ENCODE measurements around the gene MEF2C.

The MEF2C gene

GRCh38 chr5:88829054-88829453 is 53.9 kb downstream of the MEF2C start:
- no peak overlapping the region for H3K4me3 Mint-ChIP-seq
- peaks cover 29% of the 10 kb centered on the region for H3K4me1 Mint-ChIP-seq
- H3K9me3 Mint-ChIP-seq, result no peaks in the 10 kb centered on the region
- DNase-seq, result no peak
- H3K27ac Mint-ChIP-seq, result peak overlapping the region; percentile 60
- H3K27me3 Mint-ChIP-seq (ENCODE audit: low read depth, poor library complexity), result peaks cover 2% of the 10 kb centered on the region
- no peaks in the 10 kb centered on the region for H3K36me3 Mint-ChIP-seq (ENCODE audit: low read depth)
- no peak for TF ChIP-seq CTCF (IDR thresholded peaks at IDR 0.05)

GRCh38 chr5:88827997-88828396 is 55.0 kb downstream of the MEF2C start:
- Mint-ChIP-seq H3K4me1 (peaks cover 29% of the 10 kb centered on the region), H3K36me3 (ENCODE audit: low read depth) (no peaks in the 10 kb centered on the region), H3K4me3 (no peak overlapping the region), H3K9me3 (no peaks in the 10 kb centered on the region), H3K27me3 (ENCODE audit: low read depth, poor library complexity) (no peaks in the 10 kb centered on the region), H3K27ac (no peak overlapping the region)
- TF ChIP-seq CTCF (IDR thresholded peaks at IDR 0.05), result no peak
- DNase-seq, result no peak

- DNase-seq, result no peak
- Mint-ChIP-seq H3K36me3 (ENCODE audit: low read depth) (no peaks in the 10 kb centered on the region), H3K27ac (peak overlapping the region; percentile 95), H3K9me3 (no peaks in the 10 kb centered on the region), H3K4me1 (peaks cover 29% of the 10 kb centered on the region), H3K27me3 (ENCODE audit: low read depth, poor library complexity) (no peaks in the 10 kb centered on the region), H3K4me3 (no peak overlapping the region)
- no peak for TF ChIP-seq CTCF (IDR thresholded peaks at IDR 0.05)
These were observed 56.1 kb downstream of the MEF2C start for GRCh38 chr5:88826646-88827585.

- Mint-ChIP-seq H3K4me3 (no peak overlapping the region), H3K4me1 (peaks cover 29% of the 10 kb centered on the region), H3K27me3 (ENCODE audit: low read depth, poor library complexity) (peaks cover 3% of the 10 kb centered on the region), H3K9me3 (no peaks in the 10 kb centered on the region), H3K27ac (no peak overlapping the region), H3K36me3 (ENCODE audit: low read depth) (no peaks in the 10 kb centered on the region)
- no peak for TF ChIP-seq CTCF (IDR thresholded peaks at IDR 0.05)
- no peak for DNase-seq
These were observed 57.2 kb downstream of the MEF2C start for GRCh38 chr5:88825584-88826315.

GRCh38 chr5:88824892-88825583 is 57.9 kb downstream of the MEF2C start:
- Mint-ChIP-seq H3K4me3 (no peak overlapping the region), H3K36me3 (ENCODE audit: low read depth) (no peaks in the 10 kb centered on the region), H3K9me3 (no peaks in the 10 kb centered on the region), H3K27me3 (ENCODE audit: low read depth, poor library complexity) (peaks cover 3% of the 10 kb centered on the region), H3K4me1 (peaks cover 29% of the 10 kb centered on the region), H3K27ac (no peak overlapping the region)
- DNase-seq, result no peak
- TF ChIP-seq CTCF (IDR thresholded peaks at IDR 0.05), result no peak
